Smooth muscle cell of the brain vasculature (primary cell): ENCODE data around the gene RIMBP3B.
"Not testable (repeated sequence)": the region's sequence is repeated elsewhere in the genome, so short reads cannot be mapped to it uniquely, and the experiment has no call there.

Experiments
- DNase-seq: peaks from one replicate; pipeline ENCODE4 v3.0.0-alpha.2; 2012; ENCODE audit warnings: low read depth, low spot score

The RIMBP3B gene

DNA sequence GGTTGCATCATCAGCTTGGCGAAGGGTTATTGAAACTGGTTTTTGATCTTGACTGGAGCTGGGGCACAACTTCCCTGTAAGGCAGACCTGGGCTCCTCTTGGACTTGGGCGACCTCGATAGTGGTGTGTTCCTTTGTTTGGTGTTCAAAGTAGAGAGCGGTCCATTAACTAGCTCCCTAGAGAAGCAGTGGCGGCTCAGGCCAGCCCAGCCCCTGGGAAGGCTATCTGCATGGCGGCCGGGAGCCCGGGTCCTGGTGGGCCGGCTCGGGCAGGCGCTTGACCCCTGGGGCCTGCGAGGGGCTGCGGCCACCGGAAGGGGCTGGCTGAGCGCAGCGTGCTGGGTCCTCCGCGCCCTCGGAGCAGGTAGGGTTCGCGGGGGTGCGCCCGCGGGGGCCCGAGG, 32.8 kb downstream of the RIMBP3B start:
- not testable (repeated sequence) for DNase-seq

DNA sequence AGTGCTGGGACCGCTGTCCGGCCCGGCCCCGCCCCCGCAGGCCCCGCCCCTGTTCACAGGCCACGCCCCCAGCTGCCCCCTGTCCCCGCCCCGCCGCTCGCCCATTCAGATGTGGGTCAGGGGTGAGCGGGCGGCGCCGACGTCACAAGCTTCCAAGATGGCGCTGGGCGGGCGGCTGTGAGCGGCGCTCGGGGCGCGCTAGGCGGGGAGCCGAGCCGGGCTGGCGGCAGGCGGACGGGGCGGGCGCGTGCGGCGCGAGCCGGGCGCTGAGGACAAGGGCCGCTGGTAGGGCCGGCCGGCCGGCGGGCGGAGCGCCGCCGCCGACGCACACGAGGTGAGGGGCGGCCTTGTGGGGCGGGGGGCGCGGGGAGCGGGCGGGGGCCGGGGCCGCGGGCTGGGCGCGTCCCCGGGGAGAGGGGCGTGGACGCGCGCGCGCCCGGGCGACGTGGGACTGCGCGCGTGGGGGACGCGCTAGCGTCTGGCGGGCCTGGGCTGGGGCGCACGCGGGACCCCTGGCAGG, 33.7 kb downstream of the RIMBP3B start, which contains the start of gene HIC2:
Gene HIC2, plus strand, starts transcription at position 145 of the 520 bp plus-strand sequence. CDS start 25,461 bp downstream, outside the sequence.
- DNase-seq = not testable (repeated sequence)

DNA sequence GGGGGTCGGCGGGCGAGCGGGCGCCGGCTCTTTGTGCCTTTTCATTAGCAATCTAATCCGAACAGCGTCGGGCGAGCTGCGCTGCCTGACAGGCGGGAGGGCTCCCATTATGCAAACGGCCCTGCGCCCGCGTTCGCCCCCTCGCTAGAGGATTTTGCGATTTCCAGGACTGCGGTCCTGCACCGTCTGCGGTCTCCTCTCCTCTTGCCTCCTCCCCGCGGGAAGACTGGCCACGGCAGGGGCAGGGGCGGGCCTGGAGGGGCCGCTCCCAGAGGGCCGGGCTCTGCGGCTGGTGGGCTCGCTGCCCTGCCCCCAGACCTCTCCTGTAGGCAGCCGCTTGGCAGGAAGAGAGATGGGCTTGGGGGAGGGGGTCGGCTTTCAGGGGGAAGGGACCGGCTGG, 34.3 kb downstream of the RIMBP3B start:
- not testable (repeated sequence) for DNase-seq

DNA sequence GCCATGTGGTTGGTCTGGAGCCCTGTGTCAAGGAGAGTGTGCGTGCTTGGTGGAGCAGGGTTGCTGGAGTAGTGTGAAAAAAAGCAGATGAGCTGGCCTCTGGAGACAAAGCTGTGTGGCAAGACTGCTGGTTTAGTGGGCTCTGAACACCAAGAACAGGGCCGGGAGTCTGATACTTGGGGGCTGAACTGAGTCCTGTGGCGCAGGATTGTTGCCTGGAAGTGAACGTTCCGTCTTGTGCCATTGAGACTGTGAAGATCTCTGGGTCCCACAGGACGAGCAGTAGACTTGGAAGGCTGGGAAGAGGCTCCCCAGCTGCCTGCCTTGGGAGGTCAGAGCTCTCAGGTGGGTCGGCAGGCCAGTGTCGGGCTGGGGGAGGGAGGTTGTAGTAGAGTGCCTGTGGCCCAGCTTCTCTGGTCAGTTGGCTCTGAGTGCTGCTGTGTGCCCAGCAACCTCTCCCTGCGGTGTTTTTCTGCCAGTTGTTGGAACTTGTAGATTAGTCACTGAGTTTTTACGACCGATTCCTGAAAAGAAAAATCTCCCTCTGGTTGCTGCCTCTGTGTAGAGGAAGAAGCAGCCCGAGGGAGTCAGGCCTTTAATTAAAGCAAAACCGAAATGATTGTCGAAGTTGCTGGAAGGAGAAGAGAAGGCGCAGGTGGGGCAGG, 35.6 kb downstream of the RIMBP3B start:
- DNase-seq = not testable (repeated sequence)

DNA sequence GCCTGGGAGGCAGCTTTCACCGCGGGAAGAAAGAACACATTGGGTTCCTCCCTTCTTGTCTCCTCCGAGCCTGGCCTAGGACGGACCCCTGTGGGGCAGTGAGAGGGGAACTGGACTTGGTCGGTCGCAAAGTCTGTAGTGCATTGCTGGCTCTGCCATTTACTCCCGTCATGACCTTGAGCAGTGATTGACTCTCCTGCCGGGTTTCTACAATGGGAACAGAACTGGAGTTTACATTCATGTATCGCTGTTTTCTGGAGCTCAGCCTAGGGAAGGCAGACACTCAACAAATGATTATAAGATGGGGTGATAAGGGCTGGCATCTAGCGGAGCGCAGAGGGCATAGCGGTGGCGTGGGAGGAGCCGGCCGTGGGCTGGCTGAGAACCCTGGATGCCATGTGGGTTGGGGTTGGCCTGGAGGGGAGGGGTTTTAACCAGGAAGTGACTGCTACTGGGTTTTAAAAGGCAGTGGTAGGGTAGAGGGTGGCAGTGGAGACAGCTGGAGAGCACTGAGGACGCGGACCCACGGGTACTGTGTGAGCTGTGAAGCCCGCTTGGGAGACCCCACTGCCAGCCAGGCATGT, 36.7 kb downstream of the RIMBP3B start:
- DNase-seq = not testable (repeated sequence)

DNA sequence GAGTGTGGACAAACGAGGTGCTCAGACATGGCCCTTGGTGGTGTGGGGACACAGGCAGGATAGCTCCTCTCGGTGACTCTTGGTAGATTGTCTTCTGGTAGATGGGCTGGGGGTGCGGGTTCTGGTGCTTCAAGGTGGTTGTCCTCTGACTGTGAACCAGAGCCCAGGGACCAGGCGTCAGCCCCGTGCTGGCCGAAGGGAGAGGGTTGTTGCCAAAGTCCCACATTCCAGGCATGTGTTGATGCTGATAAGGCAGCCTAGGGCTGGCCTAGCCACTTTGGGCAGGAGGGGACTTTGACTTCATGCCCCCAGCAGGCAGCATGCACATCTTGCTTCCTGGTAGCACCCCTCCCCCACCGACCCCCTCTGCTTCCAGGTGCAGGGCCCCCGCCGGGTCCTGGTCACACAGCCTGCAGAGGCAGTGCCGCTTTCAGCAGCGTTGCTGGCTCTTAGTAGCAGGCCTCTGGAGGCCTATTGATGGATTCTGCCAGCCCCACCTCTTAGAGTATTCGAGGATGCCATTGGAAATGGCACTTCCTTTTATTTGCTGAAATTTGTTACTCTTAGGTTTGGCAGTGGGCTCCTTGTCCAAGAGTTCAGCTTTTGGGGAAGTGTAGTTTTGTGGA, 40.6 kb downstream of the RIMBP3B start:
- DNase-seq = not testable (repeated sequence)

DNA sequence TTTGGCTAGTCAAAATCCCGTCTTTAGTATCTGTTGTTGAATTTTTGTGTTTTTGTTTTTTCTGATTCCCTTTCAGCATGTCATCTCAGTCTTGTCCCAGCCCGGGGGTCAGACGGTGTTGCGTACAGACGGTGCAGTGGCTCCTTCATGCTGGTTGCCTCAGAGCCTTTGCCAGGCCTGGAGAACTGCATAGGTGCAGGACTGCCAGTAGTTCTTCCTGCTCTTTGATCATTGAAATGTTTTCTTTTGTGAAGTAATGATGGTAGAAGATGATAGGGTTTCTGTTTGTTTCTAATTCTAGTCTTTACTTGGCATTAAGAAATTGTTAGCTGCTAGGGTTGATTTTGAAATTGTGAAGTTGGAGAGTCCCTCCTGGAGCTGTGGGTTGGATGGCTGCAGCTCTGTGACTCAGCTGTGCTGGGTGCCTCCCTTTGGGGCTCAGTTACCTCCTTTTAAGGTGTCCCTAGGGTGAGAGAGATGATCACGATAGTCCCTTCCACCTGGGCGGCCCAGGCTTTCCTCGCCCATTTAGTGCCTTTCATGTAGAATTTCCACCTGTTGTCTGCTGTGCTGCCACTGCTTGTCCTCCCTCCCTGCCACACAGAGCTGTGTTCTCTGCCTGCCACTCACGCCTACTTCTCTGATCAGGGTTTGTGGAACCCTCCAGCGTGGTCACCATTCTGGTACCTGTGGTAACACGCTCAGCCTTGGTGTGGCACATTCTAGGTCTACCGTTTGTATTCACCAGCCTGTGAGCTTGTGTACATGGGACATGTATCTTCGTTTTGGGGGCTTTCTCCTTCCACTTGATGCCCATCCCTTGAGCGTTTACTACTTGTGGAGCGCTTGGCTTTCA, 51.1 kb downstream of the RIMBP3B start:
- DNase-seq = not testable (repeated sequence)

DNA sequence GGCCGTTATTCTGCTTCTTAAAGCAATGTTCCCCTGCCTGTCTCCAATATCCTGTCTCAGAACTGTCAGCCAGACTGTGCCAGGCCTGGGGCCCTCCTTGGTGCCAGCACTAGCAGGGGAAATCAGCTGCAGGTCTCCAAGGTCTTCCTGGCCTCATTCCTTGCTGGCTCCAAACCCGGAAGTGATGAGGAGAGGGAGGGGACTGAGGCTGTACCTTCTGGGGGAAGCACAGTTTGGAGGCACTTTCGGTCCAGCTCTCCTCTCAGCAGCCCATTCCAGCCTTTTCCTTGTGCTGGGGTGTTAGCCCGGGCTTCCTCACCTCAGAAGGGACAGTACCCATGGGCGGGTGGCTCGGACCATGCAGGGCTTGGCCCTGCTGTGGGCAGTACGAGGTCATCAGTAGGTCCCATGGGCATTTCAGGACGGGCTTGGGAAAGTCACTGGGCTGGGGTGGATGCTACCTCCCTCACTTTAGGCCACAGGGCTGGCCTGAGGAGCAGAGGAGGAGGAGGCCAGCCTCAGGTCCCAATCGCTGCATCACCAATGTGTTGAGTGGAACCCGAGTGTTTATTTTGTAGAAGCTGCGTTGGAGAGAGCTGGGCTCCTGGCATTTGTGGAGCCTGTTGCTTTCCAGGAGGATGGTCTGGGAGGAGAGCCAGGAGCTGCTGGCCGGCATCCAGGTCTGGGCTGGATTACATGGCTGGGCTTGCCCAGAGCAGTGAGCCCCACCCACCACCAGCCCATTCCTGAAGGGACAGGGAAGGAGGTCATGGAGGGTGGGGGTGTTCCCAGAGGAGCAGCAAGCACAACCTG, 52.7 kb downstream of the RIMBP3B start:
- DNase-seq = not testable (repeated sequence)

DNA sequence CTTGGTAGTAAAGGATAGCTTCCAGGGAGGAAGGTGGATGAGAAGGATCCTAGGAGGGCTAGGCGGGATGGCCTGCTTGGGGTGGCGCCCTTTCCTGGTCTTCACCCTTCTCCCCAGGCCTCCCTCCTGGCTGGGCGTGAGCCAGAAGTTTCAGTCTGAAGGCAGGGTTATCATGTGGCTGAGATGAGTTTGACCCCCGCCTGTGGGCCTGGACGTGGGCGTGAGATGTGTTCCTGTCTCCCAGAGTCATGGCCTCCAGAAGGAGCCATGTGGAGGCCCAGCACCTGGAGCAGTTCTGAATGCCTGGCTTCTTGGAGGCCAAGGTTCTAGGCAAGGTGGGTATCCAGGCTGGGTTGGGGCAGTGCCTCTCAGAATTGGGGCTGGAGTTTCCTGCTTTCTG, 54.5 kb downstream of the RIMBP3B start:
- DNase-seq = not testable (repeated sequence)
